H1 (cell line): ENCODE data around the gene KCNIP3. TPM values are rescaled to one million over a fixed set of nuclear protein-coding genes. Genes with fewer than 3 reads are reported as not detected.

Experiments
- EP300 ChIP-seq, 2 experiments: IDR thresholded peaks; 1 replicate in 1 of 2; 2 replicates in 1 of 2; pipeline ENCODE4 v1.6.1; 2011 to 2012; ENCODE audit warnings: low read depth in 2 of 2, low read length in 2 of 2, mild to moderate bottlenecking in 2 of 2, borderline replicate concordance in 1 of 2, inconsistent platforms in 1 of 2, moderate library complexity in 1 of 2
- HDAC6 ChIP-seq: IDR thresholded peaks from one replicate; pipeline ENCODE4 v1.7.1; 2012; ENCODE audit warnings: low read depth, mild to moderate bottlenecking, inconsistent platforms, low read length, moderate library complexity
- SP1 ChIP-seq: IDR thresholded peaks from 2 replicates; pipeline ENCODE4 v1.6.1; 2011; ENCODE audit warnings: low read depth, low read length
- polyA plus RNA-seq, 7 experiments: library from polyadenylated mRNA; depleted of rRNA in 3 of 7; stranded (reverse) in 5 of 7; unstranded in 2 of 7; fragments of >200 nt in 5 of 7; fragments of 200-250 nt in 2 of 7; gene quantifications; 1 replicate in 5 of 7; 2 replicates in 1 of 7; 4 replicates in 1 of 7; pipeline versions ENCODE4 v1.2.1 to v1.2.3, GENCODE V29; 2011 to 2013; ENCODE audit warnings: missing spikeins in 2 of 7, mixed read lengths in 2 of 7
- total RNA-seq: library from RNA; stranded (reverse); fragmentation: NEBNext Ultra II Directional; extraction: Animal tissue kit (Norgen Biotek cat#: 25700); gene quantifications from 2 replicates; pipeline ENCODE4 v1.2.1, GENCODE V29; 2021

The KCNIP3 gene
- total and polyA plus RNA-seq, 2 of the 8 experiments (the other 6 are each of a cell fraction or from before 2014, with no cell fraction given): 0.33 to 1.9 TPM

GRCh38 chr2:95390881-95391321 lies 93.8 kb downstream of the KCNIP3 start (continued):
- TF ChIP-seq HDAC6 (no peak), SP1 (no peak), EP300 (IDR thresholded peaks at IDR 0.05; ENCODE audit: borderline replicate concordance in 1 of 2, low read depth in 2 of 2, low read length in 2 of 2) (no peak)
